GM21526 (cell line): ENCODE measurements around the gene CCNY.
"Not testable (repeated sequence)": the region's sequence is repeated elsewhere in the genome, so short reads cannot be mapped to it uniquely, and the experiment has no call there.

ENCODE experiments used
- ATAC-seq: cut with Tn5 transposase; IDR thresholded peaks from one replicate; pipeline ENCODE4 v1.9.1; 2021; ENCODE audit warnings: moderate library complexity; ENCODE audit not compliant: unreplicated experiment, low FRiP score

Gene CCNY

DNA sequence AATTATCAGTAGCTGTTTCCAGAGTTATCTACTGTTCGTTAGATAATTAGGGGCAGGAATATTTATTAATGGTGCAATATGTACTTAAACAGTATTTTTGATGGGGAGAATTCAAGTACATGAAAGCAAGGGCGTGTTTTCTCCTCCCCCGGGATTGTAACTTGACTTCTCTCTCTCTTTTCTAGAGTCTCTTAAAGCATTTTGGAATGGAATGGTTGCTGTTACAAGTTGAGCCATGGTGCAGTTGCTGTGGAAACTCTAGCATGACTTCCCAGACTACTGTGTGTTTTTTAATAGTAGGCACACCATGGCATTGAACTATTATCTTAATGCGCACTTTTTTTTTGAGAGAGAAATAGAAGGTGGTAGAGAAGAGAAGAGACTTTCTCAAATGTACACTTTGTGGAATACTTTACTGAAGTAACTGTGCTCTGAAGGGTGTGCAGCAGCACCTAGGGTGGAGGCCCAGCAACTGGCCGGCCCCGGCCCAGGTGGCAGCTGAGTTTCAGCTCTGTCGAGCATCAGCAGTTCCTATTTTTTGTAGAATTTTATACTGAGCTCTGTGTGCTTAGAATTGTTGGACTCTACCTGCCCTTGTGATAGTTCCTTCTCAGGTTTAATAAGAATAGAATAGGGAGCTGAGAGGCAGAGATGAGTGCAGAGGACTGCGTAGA is 64.4 kb downstream of the CCNY start:
- ATAC-seq = no peak

GRCh38 chr10:35403491-35403890 is 67.2 kb downstream of the CCNY start:
- not testable (repeated sequence) for ATAC-seq

DNA sequence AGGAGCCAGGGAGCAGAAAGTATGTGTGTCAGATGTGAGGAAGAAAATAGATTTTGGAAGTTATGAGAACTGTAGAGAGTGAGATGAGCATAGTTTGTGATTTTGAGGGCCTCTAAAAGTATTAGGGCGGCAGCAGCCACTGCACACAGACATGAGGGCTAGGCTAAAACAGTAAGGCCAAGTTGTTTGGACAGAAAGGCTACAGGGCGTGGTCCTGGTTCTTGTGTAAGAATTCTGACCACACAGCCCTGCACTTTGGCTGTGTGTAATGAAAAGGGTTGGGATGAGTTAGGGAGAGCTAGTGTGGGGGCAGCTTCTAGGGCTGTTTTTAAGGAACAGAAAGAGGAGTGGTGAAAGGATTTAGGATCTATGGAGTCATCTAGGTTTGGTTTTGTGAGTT is 67.8 kb downstream of the CCNY start:
- not testable (repeated sequence) for ATAC-seq

GRCh38 chr10:35406003-35406630 is 69.8 kb downstream of the CCNY start:
- ATAC-seq = not testable (repeated sequence)

DNA sequence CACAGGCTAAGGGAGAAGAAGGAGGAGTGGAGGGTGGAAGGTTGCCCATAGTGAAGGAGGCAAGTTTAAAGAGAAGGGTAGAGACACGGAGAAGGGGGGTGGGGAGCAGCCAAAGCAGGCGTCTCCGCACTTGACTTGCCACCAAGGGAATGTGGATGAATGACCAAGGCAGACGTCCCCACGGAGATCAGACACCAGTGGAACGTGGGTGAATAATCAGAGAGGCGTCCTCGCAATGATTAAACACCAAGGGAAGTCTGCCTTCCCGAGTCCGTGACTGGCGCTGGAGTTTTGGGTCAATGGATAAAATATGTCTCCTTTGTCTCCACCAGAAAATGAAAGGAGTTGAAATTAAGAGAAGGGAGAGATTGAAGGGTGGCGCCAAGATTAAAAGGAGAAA is 71.4 kb downstream of the CCNY start:
- ATAC-seq = not testable (repeated sequence)

GRCh38 chr10:35409094-35409582 is 72.8 kb downstream of the CCNY start:
- ATAC-seq = no peak

DNA sequence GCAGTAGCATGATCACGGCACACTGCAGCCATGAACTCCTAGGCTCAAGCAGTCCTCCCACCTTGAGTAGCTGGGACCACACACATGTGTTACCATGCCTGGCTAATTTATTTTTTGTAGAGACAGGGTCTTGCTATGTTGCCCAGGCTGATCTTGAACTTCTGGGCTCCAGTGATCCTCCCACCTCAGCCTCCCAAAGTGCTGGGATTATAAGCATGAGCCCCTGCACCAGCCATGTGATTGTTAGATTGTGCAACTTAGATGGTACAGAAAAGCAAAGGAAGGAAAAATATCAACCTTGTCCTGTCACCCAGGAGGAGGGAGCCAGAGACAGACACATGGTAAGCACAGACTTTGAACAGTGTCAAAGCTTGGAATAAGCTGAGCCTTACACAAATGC is 73.5 kb downstream of the CCNY start:
- ATAC-seq = no peak

- no peak for ATAC-seq
Observed at GRCh38 chr10:35412003-35412723, 75.9 kb downstream of the CCNY start.

GRCh38 chr10:35412900-35413491 is 76.7 kb downstream of the CCNY start:
- no peak for ATAC-seq

GRCh38 chr10:35413985-35414861 is 77.9 kb downstream of the CCNY start:
- no peak for ATAC-seq

- ATAC-seq = no peak
Observed at GRCh38 chr10:35415505-35415904, 79.2 kb downstream of the CCNY start.

- no peak for ATAC-seq
Observed at GRCh38 chr10:35416619-35417312, 80.5 kb downstream of the CCNY start.

GRCh38 chr10:35417313-35417625 is 81.0 kb downstream of the CCNY start:
- ATAC-seq = no peak

DNA sequence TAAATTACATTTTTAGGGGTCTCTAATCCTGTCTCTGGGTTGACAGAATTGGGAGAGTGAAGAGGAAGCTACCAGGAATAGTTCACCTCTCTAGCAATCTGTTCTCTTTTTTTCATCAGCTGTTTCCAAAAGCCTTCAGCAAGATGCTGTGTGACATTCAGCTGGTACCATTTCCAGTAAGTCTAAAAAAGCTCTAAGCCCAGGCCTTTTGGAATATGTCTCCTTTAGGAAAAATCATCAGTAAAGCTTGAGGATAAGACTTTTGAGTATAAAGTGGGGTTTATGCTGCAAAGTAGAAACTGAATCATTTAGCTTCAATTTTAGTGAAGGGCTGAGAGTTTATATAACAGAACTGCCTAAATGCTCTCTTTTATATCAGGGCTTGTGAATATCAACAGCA is 81.5 kb downstream of the CCNY start:
- ATAC-seq = no peak

DNA sequence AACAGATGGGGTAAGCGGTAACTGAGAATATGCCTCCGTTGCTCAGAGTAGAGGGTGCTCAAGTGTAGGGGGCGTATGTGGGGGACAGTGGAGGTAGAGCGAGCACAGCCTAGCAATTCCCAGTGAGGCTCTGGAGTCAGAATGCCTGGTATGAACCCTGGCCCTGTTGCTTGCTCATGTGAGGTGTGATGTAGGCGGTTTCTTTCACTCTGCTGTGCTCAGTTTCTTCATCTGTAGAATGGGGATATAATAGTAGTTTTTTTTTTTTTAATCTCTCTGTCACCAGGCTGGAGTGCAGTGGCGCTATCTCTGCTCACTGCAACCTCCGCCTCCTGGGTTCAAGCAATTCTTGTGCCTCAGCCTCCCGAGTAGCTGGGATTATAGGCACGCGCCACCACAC is 82.3 kb downstream of the CCNY start:
- not testable (repeated sequence) for ATAC-seq

GRCh38 chr10:35420044-35420443 is 83.7 kb downstream of the CCNY start:
- ATAC-seq = no peak

- no peak for ATAC-seq
Observed at GRCh38 chr10:35420827-35421552, 84.7 kb downstream of the CCNY start.

- no peak for ATAC-seq
Observed at GRCh38 chr10:35421553-35422178, 85.4 kb downstream of the CCNY start.

DNA sequence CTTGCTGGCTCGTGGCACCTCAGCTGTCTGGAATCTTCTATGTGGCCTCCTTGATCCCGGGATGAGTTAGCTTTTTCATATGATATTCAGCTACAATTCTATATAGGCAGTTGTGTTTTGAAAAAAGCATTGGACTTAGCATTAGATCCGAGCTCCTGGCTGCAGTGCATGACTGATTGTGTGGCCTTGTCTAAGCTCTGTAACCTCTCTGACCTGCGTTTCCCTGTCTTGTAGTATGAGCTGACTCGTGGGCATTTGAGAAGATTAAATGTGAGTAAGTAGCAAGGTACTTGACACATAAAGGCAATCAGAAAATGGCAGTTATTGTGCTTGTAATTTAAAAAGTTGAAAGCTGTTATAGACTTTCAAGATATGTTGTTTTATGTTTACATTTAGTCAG is 85.9 kb downstream of the CCNY start:
- ATAC-seq = no peak
